Measurements from ENCODE around the gene SYNRG.

GRCh38 chr17:37518826-37519225, 90.4 kb downstream of the SYNRG start:
- TF ChIP-seq BHLHE40 (IDR thresholded peaks at IDR 0.05; ENCODE audit: borderline replicate concordance), result no peak
- no peak for TF ChIP-seq ARNT (IDR thresholded peaks at IDR 0.05)
- TF ChIP-seq NFRKB (IDR thresholded peaks at IDR 0.05), result no peak

Data from HEK293T (cell line).